ENCODE data around the gene MBD4.

DNA sequence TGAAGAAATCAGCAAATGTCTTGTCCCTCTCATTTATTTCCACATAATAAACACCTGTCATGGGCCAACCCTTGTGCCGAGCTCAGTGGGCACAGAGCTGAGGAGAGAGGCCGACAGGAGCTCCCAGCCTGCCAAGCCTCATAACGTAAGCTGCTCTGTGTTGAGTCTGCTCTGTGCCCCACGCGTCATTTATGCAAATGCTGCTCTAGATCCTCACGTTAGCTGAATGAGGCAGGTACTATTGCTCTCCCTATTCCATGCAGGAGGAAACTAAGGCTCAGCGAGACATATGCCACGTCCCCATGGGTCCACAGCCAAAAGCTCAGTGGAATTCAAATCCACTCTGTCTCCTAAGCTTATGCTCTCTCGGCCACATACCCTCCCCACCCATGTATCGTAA is 52.8 kb downstream of the MBD4 start:
- TF ChIP-seq TEAD4 (IDR thresholded peaks at IDR 0.05) (no peak), RAD21 (IDR thresholded peaks at IDR 0.05; ENCODE audit: low read depth) (no peak), TAF1 (IDR thresholded peaks at IDR 0.05; ENCODE audit: low read depth) (no peak)
- TF ChIP-seq, protein P1, sequence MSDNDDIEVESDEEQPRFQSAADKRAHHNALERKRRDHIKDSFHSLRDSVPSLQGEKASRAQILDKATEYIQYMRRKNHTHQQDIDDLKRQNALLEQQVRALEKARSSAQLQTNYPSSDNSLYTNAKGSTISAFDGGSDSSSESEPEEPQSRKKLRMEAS (IDR thresholded peaks at IDR 0.05): no peak
